ENCODE results near the gene NSD1. TPM values are rescaled to one million over a fixed set of nuclear protein-coding genes. Genes with fewer than 3 reads are reported as not detected.

The NSD1 gene
- total RNA-seq, 2 donors from 2014 or later: 29.8 to 32.0 TPM

DNA sequence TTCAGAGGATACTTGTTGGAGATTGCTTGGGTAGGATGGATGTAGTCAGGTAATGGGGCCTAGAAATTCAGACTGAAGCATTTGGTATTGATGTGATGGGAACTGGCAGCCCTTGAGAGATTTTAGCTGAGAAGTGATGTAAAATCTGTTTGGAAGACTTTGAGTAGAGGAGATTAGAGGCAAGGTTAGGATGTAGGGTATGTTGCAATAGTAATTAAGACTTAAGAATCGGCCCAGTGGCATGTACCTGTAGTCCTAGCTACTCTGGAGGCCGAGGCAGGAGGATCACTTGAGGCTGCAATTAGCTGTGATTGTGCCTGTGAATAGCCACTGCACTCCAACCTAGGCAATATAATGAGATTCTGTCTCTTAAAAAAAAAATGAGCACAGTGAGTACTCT, 6.7 kb downstream of the NSD1 start:
- intact Hi-C loops (cut with DNase I): no loop called here
- ATAC-seq (no peak), DNase-seq (no peak)
- WGBS, 2 donors: 80 to 83% methylated on average over 2 of the region's 2 CpGs
- TF ChIP-seq CTCF (IDR thresholded peaks at IDR 0.05): no peak
- TF ChIP-seq POLR2A (IDR thresholded peaks at IDR 0.05): no peak
- H3K36me3 ChIP-seq (replicated peaks in 1 of 2; ENCODE audit: insufficient read depth in 1 of 2, low read depth in 2 of 2): peaks cover 0 to 5% of the 10 kb centered on the region in 2 donors
- no peak overlapping the region for H3K4me3 ChIP-seq
- no peak overlapping the region for H3K27ac ChIP-seq
- H3K27me3 ChIP-seq: no peaks in the 10 kb centered on the region
- H3K4me1 ChIP-seq: peaks cover 63% of the 10 kb centered on the region
- H3K9me3 ChIP-seq: no peaks in the 10 kb centered on the region

- H3K9me3 ChIP-seq: no peaks in the 10 kb centered on the region
- 73 to 86% methylated on average over 3 of the region's 3 CpGs for WGBS, 2 donors
- peaks cover 51% of the 10 kb centered on the region for H3K4me1 ChIP-seq
- TF ChIP-seq CTCF (IDR thresholded peaks at IDR 0.05) (no peak), POLR2A (IDR thresholded peaks at IDR 0.05) (no peak)
- ATAC-seq (no peak), DNase-seq (no peak)
- intact Hi-C loops (cut with DNase I): no loop called here
- H3K4me3 ChIP-seq: no peak overlapping the region
- H3K27me3 ChIP-seq: no peaks in the 10 kb centered on the region
- peaks cover 0 to 5% of the 10 kb centered on the region in 2 donors for H3K36me3 ChIP-seq (replicated peaks in 1 of 2; ENCODE audit: insufficient read depth in 1 of 2, low read depth in 2 of 2)
- peak overlapping the region in 1 of 4 donors; percentile 34 for H3K27ac ChIP-seq
Measured at GRCh38 chr5:177141496-177141895, 7.9 kb downstream of the NSD1 start.

DNA sequence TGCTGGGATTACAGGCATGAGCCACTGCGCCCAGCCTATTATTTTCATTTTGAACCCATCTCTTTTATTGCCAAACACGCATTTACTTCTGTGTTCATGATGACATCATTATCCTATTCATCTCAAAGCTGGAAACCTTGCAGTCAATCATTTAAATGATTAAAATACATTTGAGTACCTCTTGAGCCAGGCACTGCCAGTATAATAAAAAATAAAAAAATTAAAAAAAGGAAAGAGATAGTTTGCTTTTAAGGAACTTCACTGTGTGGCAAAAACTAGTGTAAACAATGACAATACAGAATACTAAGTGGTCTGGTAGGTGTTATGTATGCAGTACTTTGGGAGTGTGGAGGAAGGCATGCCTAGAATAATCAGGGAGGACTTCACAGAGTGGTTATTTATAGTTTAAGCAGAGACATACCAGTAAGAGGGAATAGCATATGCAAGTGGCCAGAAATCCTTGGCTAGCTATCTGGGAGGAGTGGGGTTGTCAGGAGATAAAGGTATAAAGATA, 8.6 kb downstream of the NSD1 start:
- H3K27ac ChIP-seq: peak overlapping the region in 2 of 4 donors; percentile 32 to 46
- ATAC-seq (peak; percentile 58), DNase-seq (no peak)
- H3K27me3 ChIP-seq: no peaks in the 10 kb centered on the region
- H3K4me3 ChIP-seq: no peak overlapping the region
- intact Hi-C loops (cut with DNase I): no loop called here
- no peaks in the 10 kb centered on the region for H3K9me3 ChIP-seq
- H3K36me3 ChIP-seq (replicated peaks in 1 of 2; ENCODE audit: insufficient read depth in 1 of 2, low read depth in 2 of 2): peaks cover 0 to 7% of the 10 kb centered on the region in 2 donors
- TF ChIP-seq POLR2A (IDR thresholded peaks at IDR 0.05): no peak
- no peak for TF ChIP-seq CTCF (IDR thresholded peaks at IDR 0.05)
- 72 to 88% methylated on average over 2 of the region's 2 CpGs for WGBS, 2 donors
- peaks cover 45% of the 10 kb centered on the region for H3K4me1 ChIP-seq

GRCh38 chr5:177142778-177143177, 9.2 kb downstream of the NSD1 start:
- no peak overlapping the region for H3K27ac ChIP-seq
- H3K4me1 ChIP-seq: peaks cover 38% of the 10 kb centered on the region
- no peak overlapping the region for H3K4me3 ChIP-seq
- no peaks in the 10 kb centered on the region for H3K27me3 ChIP-seq
- TF ChIP-seq POLR2A (IDR thresholded peaks at IDR 0.05) (no peak), CTCF (IDR thresholded peaks at IDR 0.05) (no peak)
- DNase-seq (no peak), ATAC-seq (no peak)
- H3K9me3 ChIP-seq: no peaks in the 10 kb centered on the region
- H3K36me3 ChIP-seq (replicated peaks in 1 of 2; ENCODE audit: insufficient read depth in 1 of 2, low read depth in 2 of 2): peaks cover 0 to 7% of the 10 kb centered on the region in 2 donors
- intact Hi-C loops (cut with DNase I): no loop called here
- 89 to 93% methylated on average over 1 of the region's 1 CpG for WGBS, 2 donors
